Right renal cortex interstitium (tissue), 3 donors: ENCODE data around the gene NRG4. TPM values are rescaled to one million over a fixed set of nuclear protein-coding genes. Genes with fewer than 3 reads are reported as not detected.
"Not testable (repeated sequence)": the region's sequence is repeated elsewhere in the genome, so short reads cannot be mapped to it uniquely, and the experiment has no call there.

Experiments used
- DNase-seq, 3 donors: peaks; one replicate each; pipeline ENCODE4 v3.0.0-alpha.2; 2013; ENCODE audit warnings: low read depth in 3 of 3, low spot score in 2 of 3
- polyA plus RNA-seq, 3 donors: library from polyadenylated mRNA; unstranded; fragments of 120-200 nt; gene quantifications; one replicate each; pipeline ENCODE4 v1.2.1, GENCODE V29; 2013; ENCODE audit not compliant: insufficient read length in 3 of 3

Gene NRG4
- polyA plus RNA-seq, 3 donors: 2.9 to 5.4 (median 4.5) TPM

DNA sequence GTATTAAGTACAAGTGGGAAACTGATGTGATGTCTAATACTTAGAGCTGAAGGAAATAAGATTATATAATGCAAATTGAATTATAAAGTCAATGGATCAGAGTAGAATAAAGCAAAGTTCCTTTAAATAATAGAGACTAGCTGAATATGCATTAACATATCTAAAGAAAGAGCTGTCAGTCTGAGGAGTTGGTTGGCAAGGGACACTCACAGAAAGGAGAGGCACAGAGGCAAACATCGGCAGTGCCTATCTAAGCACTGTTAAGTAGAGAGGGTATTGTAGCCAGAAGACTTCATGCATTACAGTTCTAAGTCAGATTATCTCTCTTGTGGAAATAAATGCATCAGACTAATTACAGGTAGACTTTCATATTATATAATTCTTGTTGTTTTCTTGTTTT, 16.6 kb downstream of the NRG4 start:
- no peak for DNase-seq

- no peak for DNase-seq
These were observed 18.0 kb downstream of the NRG4 start for GRCh38 chr15:75994220-75994619.

DNA sequence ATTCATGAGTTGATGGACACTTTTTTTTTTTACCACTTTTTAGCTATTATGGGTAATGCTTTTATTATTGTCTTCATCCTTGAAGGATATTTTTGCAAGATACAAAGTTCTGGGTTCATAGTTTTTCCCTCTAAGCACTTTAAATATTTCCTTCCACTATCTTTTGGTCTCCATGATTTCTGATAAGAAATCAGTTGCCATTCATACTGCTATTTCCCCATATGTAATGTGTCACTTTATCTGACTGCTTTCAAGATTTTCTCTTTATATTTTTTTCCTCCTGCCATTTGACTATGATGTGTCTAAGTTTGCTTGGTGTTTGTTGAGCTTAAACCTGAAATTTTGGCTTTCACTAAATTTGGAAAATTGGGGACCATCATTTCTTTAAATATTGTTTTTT, 19.3 kb downstream of the NRG4 start:
- no peak for DNase-seq

DNA sequence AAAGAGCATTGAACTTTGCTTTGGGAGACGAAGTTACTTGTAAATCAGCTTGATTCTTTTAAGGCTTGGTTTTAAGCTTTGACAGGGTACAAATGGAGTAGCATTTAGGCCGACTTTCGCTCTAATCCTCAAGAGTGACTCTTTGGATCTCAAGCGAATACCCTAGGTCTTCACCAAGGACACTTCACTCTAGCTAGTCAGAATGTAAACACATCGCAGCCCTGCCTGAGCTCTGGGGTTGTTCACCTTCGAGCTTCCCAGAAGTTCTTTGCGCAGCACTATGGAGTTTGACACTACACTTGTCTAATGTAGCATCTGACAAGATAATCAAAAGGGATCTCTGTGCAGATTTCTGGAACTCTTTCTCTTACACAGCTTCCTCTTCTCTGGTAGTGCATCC, 22.3 kb downstream of the NRG4 start:
- DNase-seq: no peak

DNA sequence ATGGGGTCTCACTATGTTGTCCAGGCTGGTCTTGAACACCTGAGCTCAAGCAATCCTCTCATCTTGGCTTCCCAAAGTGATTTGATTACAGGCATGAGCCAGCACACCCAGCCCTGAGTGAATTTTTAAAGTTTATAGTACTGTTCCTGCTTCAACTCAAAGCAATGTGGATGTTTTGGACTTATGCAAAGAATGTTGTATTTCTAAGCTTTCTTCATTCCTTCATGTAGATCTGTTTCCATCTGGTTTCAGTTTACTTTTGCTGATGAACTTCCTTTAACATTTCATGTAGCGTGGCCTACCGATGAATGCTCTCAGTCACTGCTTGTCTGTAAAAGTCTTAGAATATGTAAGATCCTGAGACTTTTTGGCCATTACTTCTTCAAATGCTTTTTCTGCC, 23.2 kb downstream of the NRG4 start:
- DNase-seq: no peak

DNA sequence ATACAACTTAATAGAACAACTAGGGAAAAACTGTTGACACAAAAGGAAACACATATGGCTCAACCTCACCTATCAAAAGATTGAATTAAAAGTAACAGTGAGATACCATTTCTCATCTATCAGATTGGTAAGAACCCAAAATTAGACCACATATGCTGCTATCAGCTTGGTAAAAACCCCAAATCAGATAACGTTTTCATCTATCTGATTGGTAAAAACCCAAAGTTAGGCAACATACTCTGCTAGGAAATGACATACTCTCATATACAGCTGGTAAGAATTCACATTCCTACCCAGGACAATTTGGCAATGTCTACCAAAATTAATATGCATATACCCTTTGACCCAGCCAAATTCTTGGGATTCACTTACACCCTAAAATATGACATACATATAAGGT, 26.3 kb downstream of the NRG4 start:
- DNase-seq: no peak

DNA sequence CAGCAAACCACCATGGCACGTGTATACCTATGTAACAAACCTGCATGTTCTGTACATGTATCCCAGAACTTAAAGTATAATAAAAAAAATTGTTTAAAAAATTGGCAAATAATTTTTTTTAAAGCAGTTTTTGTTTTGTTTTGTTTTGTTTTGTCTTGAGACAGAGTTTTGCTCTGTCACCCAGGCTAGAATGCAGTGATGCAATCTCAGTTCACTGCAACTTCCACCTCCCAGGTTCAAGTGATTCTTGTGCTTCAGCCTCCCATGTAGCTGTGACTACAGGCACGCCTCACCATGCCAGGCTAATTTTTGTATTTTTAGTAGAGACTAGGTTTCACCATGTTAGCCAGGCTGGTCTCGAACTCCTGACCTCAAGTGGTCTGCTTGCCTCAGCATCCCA, 27.5 kb downstream of the NRG4 start:
- DNase-seq: not testable (repeated sequence)

- no peak for DNase-seq
These were observed 29.8 kb downstream of the NRG4 start for GRCh38 chr15:75982468-75982867.

DNA sequence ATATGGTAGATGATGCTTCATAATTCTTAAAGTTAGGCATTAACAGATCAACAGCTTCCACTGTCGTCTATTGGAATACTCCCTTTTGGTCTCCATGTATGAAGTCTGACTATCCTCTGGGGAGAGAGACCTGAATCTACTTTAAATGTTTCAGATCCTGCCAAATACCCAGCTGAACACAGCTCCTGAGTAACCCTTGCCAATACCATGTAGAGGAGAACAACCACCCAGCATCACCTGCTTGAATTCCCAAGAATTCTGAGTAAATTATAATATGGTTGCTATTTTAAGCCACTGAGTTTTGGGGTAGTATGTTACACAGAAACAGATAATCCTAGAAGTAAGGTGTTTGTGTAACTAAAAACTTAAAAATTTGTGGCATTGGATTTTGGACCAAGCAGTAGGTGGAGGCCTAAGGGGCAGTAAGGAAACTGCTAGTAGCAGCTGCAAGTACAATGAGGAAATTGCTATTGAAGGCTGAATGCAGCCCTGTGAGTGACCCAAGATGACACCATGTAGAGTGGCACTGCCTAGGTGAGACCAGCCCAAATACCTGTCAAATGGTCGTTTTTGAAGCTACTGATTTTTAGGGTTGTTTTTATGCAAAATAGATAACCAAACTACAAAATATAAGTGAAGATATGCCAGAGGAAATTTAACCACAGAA, 30.9 kb downstream of the NRG4 start:
- DNase-seq: no peak

DNA sequence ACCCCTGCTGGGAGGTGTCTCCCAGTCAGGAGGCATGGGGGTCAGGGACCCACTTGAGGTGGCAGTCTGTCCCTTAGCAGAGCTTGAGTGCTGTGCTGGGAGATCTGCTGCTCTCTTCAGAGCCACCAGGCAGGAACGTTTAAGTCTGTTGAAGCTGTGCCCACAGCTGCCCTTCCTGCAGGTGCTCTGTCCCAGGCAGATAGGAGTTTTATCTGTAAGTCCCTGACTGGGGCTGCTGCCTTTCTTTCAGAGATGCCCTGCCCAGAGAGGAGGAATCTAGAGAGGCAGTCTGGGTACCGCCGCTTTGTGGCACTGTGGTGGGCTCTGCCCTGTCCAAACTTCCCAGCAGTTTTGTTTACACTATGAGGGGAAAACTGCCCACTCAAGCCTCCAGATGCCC, 35.5 kb downstream of the NRG4 start:
- not testable (repeated sequence) for DNase-seq

- DNase-seq: no peak
These were observed 46.2 kb downstream of the NRG4 start for GRCh38 chr15:75966073-75966472.

DNA sequence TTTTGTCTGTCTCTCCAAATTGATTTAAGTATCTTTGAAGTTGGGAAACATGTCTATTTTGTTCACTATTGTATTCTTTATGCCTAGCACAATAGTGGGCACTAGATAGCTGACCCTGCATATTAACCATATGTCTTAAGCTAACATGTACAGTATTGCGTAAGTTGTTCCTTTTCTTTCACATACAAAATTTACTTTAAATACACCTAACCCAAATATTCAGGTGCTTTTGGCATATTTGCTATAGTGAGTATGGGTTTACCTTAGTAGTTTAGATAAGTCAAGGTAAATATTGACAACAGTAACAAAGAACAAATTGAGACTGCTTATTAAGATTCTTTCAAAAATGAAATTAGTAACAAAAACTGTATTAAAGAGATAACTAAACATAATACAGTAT, 50.9 kb downstream of the NRG4 start:
- DNase-seq: no peak

- no peak for DNase-seq
These were observed 56.5 kb downstream of the NRG4 start for GRCh38 chr15:75955720-75956119.

DNA sequence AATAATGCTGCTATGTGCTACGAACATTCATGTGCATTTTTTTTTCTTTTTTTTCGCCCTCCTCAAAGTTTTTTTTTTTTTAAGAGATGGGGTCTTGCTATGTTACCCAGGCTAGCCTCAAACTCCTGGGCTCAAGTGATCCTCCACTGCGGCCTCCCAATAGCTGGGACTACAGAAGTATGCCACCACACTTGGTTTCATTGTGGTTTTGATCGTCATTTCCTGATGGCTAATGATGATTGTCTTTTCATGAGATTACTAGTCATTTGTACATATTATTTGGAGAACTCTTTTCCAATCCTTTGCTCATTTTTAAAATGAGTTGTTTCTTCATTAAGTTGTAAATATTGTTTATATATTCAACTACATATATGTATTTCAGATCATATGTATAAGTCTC, 59.7 kb downstream of the NRG4 start:
- DNase-seq: no peak

GRCh38 chr15:75948761-75949296, 63.4 kb downstream of the NRG4 start:
- DNase-seq: no peak

DNA sequence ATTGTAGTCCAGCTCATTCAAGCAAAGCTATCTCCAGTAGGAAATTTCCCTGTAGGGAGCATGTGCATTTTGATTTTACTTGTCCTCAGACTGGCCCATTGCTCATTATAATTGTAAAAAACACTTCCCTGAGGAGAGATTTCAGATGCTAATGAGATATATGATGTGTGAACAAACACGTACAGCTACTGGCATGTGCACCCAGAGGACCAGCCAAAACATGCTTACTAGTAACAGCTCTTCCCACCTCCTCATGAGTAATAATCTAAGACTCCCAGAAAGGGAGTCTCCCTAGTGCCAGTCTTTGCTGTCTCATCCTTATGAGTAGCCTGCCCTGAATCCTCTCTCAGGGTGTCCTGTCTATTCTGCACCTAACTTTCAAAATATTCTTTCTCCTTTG, 65.1 kb downstream of the NRG4 start:
- DNase-seq: no peak

DNA sequence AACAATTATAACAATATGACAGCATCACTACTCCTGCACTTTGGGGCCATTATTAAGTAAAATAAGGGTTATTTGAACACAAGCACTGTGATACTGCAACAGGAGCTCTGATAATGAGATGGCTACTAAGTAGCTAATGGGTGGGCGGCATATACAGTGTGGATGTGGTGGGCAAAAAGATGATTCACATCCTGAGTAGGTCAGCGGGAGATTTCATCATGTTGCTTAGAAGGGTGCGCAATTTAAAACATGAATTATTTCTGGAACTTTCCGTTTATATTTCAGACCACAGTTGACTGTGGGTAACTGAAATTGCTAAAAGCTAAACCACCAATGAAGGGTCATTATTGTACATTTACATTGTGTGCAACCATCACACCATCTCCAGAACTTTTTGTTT, 66.3 kb downstream of the NRG4 start:
- no peak for DNase-seq

DNA sequence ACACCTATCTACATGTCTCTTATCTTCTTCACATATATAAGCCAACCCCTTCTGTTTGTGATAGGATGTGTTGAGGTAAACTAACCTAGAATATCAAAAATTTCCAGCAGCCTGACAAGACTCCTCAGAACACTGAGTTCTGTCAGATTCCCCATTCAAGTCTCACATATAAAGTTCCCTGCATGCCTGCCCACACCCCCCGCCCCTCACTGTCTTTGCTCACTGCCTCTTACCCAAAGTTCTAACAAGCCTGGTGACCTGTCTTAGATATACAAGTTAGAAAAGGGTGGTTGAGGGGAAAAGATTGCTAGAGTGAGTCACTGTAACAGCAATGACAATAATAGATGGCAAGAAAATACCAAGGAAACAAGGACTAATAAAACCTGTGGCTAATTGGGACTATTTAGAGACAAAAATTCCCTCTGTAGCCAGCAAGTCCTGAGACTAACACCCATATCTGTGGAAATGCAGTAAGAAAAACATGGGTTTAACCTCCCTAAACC, 68.5 kb downstream of the NRG4 start:
- no peak for DNase-seq

DNA sequence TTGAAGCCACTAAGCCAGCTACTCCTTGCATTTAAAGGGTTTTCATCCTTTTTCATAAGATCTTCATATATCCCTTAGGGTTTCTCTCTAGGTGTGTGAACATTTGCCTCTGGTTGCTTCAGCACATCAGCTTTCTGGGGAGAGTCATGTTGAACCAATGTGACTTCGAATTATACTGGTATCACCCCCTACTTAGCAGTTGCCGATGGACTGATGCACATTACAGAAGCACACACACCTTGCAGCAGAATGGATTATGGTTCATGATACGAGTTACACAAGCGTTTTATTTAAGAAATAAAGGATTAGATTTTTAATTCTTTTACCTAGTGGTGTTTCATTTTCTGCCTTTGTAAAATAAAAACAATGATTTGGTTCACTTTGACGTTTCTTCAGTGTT, 69.0 kb downstream of the NRG4 start:
- no peak for DNase-seq

- no peak for DNase-seq
These were observed 69.8 kb downstream of the NRG4 start for GRCh38 chr15:75942464-75942863.

GRCh38 chr15:75930866-75931265, 81.4 kb downstream of the NRG4 start:
- DNase-seq: no peak

DNA sequence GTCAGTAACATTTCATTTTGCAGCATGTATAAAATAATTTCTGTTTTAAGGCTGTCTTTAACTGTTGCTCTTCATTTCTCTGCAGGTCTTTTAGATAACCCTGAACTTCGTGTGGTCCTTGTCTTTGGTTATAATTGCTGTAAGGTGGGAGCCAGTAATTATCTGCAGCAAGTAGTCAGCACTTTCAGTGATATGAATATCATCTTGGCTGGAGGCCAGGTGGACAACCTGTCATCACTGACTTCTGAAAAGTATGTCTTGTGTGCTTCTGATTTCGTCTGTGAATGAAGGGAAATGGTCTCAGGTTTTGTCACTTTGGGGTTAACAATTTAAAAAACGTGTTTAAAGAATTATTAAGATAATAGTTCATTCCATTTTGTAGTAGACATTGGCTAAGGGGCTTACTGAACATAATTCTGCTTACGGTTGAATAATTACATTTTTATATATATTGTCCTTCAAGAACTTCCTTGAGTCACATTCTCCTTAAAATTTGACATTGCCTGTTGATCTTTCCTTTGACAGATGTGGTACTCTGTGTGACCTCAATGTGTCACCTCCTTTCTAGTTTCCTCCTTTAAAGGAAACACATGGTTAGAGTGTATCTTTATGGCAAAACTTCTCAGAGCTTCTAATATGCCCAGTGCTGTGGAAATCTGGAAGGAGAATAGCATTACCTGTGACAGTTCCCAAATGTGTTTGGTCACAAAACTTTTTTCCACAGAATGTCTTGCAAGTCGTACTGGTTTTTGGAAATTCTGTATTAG, 82.2 kb downstream of the NRG4 start:
- DNase-seq: no peak
